ENCODE measurements around the gene MAN1C1. TPM values are rescaled to one million over a fixed set of nuclear protein-coding genes. Genes with fewer than 3 reads are reported as not detected.

Gene MAN1C1
- total RNA-seq, 1 donor from 2014 or later: 5.4 TPM

- no peaks in the 10 kb centered on the region for H3K36me3 Mint-ChIP-seq (ENCODE audit: unreplicated experiment)
- no peak for DNase-seq
- H3K27me3 Mint-ChIP-seq (ENCODE audit: unreplicated experiment): peaks cover 10% of the 10 kb centered on the region
- peak overlapping the region; percentile 93 for H3K27ac Mint-ChIP-seq (ENCODE audit: unreplicated experiment)
- H3K9me3 Mint-ChIP-seq (ENCODE audit: unreplicated experiment): peaks cover 18% of the 10 kb centered on the region
- H3K4me1 Mint-ChIP-seq (ENCODE audit: low read depth, unreplicated experiment): peaks cover 36% of the 10 kb centered on the region
- TF ChIP-seq CTCF (IDR thresholded peaks at IDR 0.05; ENCODE audit: partially characterized antibody, unreplicated experiment): no peak
- H3K4me3 Mint-ChIP-seq (ENCODE audit: unreplicated experiment): peak overlapping the region; percentile 100
Observed at GRCh38 chr1:25818569-25818968, 202.0 kb downstream of the MAN1C1 start.

- TF ChIP-seq CTCF (IDR thresholded peaks at IDR 0.05; ENCODE audit: partially characterized antibody, unreplicated experiment): no peak
- Mint-ChIP-seq H3K9me3 (ENCODE audit: unreplicated experiment) (peaks cover 18% of the 10 kb centered on the region), H3K27ac (ENCODE audit: unreplicated experiment) (peak within 1 kb of the TSS; percentile 93), H3K4me3 (ENCODE audit: unreplicated experiment) (peak within 1 kb of the TSS; percentile 100), H3K4me1 (ENCODE audit: low read depth, unreplicated experiment) (peaks cover 36% of the 10 kb centered on the region), H3K36me3 (ENCODE audit: unreplicated experiment) (no peaks in the 10 kb centered on the region), H3K27me3 (ENCODE audit: unreplicated experiment) (peaks cover 10% of the 10 kb centered on the region)
- peak; percentile 89 for DNase-seq
Observed at GRCh38 chr1:25819491-25820246, 203.1 kb downstream of the MAN1C1 start, which contains the start of gene MTFR1L. MTFR1L (plus strand) TSS chr1:25819954; CDS start chr1:25823105, 3,151 bp downstream.

- H3K36me3 Mint-ChIP-seq (ENCODE audit: unreplicated experiment): no peaks in the 10 kb centered on the region
- peaks cover 18% of the 10 kb centered on the region for H3K9me3 Mint-ChIP-seq (ENCODE audit: unreplicated experiment)
- peak; percentile 57 for DNase-seq
- H3K4me1 Mint-ChIP-seq (ENCODE audit: low read depth, unreplicated experiment): peaks cover 36% of the 10 kb centered on the region
- no peak for TF ChIP-seq CTCF (IDR thresholded peaks at IDR 0.05; ENCODE audit: partially characterized antibody, unreplicated experiment)
- H3K27ac Mint-ChIP-seq (ENCODE audit: unreplicated experiment): peak overlapping the region; percentile 91
- H3K4me3 Mint-ChIP-seq (ENCODE audit: unreplicated experiment): peak overlapping the region; percentile 100
- peaks cover 10% of the 10 kb centered on the region for H3K27me3 Mint-ChIP-seq (ENCODE audit: unreplicated experiment)
Observed at GRCh38 chr1:25820247-25821111, 203.9 kb downstream of the MAN1C1 start.

- Mint-ChIP-seq H3K4me1 (ENCODE audit: low read depth, unreplicated experiment) (peaks cover 36% of the 10 kb centered on the region), H3K27ac (ENCODE audit: unreplicated experiment) (peak overlapping the region; percentile 91), H3K9me3 (ENCODE audit: unreplicated experiment) (peaks cover 18% of the 10 kb centered on the region), H3K4me3 (ENCODE audit: unreplicated experiment) (peak overlapping the region; percentile 97), H3K36me3 (ENCODE audit: unreplicated experiment) (no peaks in the 10 kb centered on the region), H3K27me3 (ENCODE audit: unreplicated experiment) (peaks cover 9% of the 10 kb centered on the region)
- TF ChIP-seq CTCF (IDR thresholded peaks at IDR 0.05; ENCODE audit: partially characterized antibody, unreplicated experiment): no peak
- DNase-seq: no peak
Observed at GRCh38 chr1:25821112-25821476, 204.5 kb downstream of the MAN1C1 start.
